ENCODE results near the gene ACADSB.

ACADSB gene

DNA sequence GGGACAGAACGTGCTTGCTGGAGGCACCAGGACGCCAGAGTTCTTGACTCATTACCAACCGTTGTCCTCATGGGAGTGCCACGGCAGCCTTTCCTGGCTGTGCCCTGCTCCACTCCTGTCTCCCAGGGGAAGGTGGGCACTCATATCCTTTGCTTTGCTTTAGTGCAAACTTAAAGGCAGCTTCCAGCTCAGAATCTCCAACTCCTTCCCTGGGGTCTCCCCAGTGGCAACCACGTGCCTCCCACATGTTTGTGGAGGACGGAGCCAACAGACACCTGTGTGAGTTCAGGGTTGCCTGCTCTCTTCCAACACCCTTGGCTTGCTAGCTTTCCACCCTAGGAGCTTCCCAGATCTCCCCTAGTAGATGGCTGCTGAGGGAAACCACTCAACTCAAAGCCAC is 75.0 kb downstream of the ACADSB start:
- Histone ChIP-seq H3K9me3 (ENCODE audit: low read length) (no peaks in the 10 kb centered on the region), H3K4me3 (ENCODE audit: low read depth, low read length, poor library complexity, severe bottlenecking) (no peak overlapping the region), H3K9me2 (ENCODE audit: low read depth, low read length) (no peaks in the 10 kb centered on the region), H3K27me3 (ENCODE audit: insufficient read depth, low read length) (no peaks in the 10 kb centered on the region), H2AFZ (ENCODE audit: low read length) (no peak overlapping the region), H3K4me2 (ENCODE audit: low read length) (no peak overlapping the region), H3K9ac (ENCODE audit: low read length) (no peak overlapping the region), H3F3A (ENCODE audit: insufficient read depth, low read length) (no peaks in the 10 kb centered on the region), H3K36me3 (ENCODE audit: insufficient read depth, low read length) (no peaks in the 10 kb centered on the region), H4K20me1 (ENCODE audit: insufficient read depth, low read length) (no peaks in the 10 kb centered on the region), H3K4me1 (ENCODE audit: insufficient read depth, low read length, severe bottlenecking) (no peaks in the 10 kb centered on the region), H3K27ac (ENCODE audit: low read depth, low read length, poor library complexity, severe bottlenecking) (no peak overlapping the region), H3K79me2 (ENCODE audit: insufficient read depth, low read length) (no peaks in the 10 kb centered on the region)
- TF ChIP-seq EZH2 (IDR thresholded peaks at IDR 0.05; ENCODE audit: borderline replicate concordance, low read length): no peak
- TF ChIP-seq, protein P1, sequence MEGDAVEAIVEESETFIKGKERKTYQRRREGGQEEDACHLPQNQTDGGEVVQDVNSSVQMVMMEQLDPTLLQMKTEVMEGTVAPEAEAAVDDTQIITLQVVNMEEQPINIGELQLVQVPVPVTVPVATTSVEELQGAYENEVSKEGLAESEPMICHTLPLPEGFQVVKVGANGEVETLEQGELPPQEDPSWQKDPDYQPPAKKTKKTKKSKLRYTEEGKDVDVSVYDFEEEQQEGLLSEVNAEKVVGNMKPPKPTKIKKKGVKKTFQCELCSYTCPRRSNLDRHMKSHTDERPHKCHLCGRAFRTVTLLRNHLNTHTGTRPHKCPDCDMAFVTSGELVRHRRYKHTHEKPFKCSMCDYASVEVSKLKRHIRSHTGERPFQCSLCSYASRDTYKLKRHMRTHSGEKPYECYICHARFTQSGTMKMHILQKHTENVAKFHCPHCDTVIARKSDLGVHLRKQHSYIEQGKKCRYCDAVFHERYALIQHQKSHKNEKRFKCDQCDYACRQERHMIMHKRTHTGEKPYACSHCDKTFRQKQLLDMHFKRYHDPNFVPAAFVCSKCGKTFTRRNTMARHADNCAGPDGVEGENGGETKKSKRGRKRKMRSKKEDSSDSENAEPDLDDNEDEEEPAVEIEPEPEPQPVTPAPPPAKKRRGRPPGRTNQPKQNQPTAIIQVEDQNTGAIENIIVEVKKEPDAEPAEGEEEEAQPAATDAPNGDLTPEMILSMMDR (IDR thresholded peaks at IDR 0.05; ENCODE audit: low read length): no peak

- no peak for TF ChIP-seq EZH2 (IDR thresholded peaks at IDR 0.05; ENCODE audit: borderline replicate concordance, low read length)
- TF ChIP-seq, protein P1 (IDR thresholded peaks at IDR 0.05; ENCODE audit: low read length): no peak
- no peak overlapping the region for H3K9ac ChIP-seq (ENCODE audit: low read length)
- H2AFZ ChIP-seq (ENCODE audit: low read length): no peak overlapping the region
Measured at GRCh38 chr10:123086281-123086680, 77.5 kb downstream of the ACADSB start.

GRCh38 chr10:123087348-123087747 is 78.5 kb downstream of the ACADSB start:
- TF ChIP-seq, protein P1 (IDR thresholded peaks at IDR 0.05; ENCODE audit: low read length): no peak
- no peak for TF ChIP-seq EZH2 (IDR thresholded peaks at IDR 0.05; ENCODE audit: borderline replicate concordance, low read length)
- Histone ChIP-seq H3F3A (ENCODE audit: insufficient read depth, low read length) (no peaks in the 10 kb centered on the region), H3K27me3 (ENCODE audit: insufficient read depth, low read length) (no peaks in the 10 kb centered on the region), H3K4me2 (ENCODE audit: low read length) (no peak overlapping the region), H3K4me1 (ENCODE audit: insufficient read depth, low read length, severe bottlenecking) (no peaks in the 10 kb centered on the region), H4K20me1 (ENCODE audit: insufficient read depth, low read length) (no peaks in the 10 kb centered on the region), H2AFZ (ENCODE audit: low read length) (no peak overlapping the region), H3K36me3 (ENCODE audit: insufficient read depth, low read length) (no peaks in the 10 kb centered on the region), H3K27ac (ENCODE audit: low read depth, low read length, poor library complexity, severe bottlenecking) (no peak overlapping the region), H3K79me2 (ENCODE audit: insufficient read depth, low read length) (no peaks in the 10 kb centered on the region), H3K9me2 (ENCODE audit: low read depth, low read length) (no peaks in the 10 kb centered on the region), H3K4me3 (ENCODE audit: low read depth, low read length, poor library complexity, severe bottlenecking) (no peak overlapping the region), H3K9ac (ENCODE audit: low read length) (no peak overlapping the region), H3K9me3 (ENCODE audit: low read length) (no peaks in the 10 kb centered on the region)

More at GRCh38 chr10:123086281-123086680, 77.5 kb downstream of the ACADSB start:
- Histone ChIP-seq H3K36me3 (ENCODE audit: insufficient read depth, low read length) (no peaks in the 10 kb centered on the region), H4K20me1 (ENCODE audit: insufficient read depth, low read length) (no peaks in the 10 kb centered on the region), H3K4me2 (ENCODE audit: low read length) (no peak overlapping the region), H3K27ac (ENCODE audit: low read depth, low read length, poor library complexity, severe bottlenecking) (no peak overlapping the region), H3K9me2 (ENCODE audit: low read depth, low read length) (no peaks in the 10 kb centered on the region), H3K4me3 (ENCODE audit: low read depth, low read length, poor library complexity, severe bottlenecking) (no peak overlapping the region), H3F3A (ENCODE audit: insufficient read depth, low read length) (no peaks in the 10 kb centered on the region), H3K4me1 (ENCODE audit: insufficient read depth, low read length, severe bottlenecking) (no peaks in the 10 kb centered on the region), H3K27me3 (ENCODE audit: insufficient read depth, low read length) (no peaks in the 10 kb centered on the region), H3K79me2 (ENCODE audit: insufficient read depth, low read length) (no peaks in the 10 kb centered on the region), H3K9me3 (ENCODE audit: low read length) (no peaks in the 10 kb centered on the region)
